Prostate gland (tissue), 2 donors: ENCODE measurements around the gene MAP9. TPM values are rescaled to one million over a fixed set of nuclear protein-coding genes. Genes with fewer than 3 reads are reported as not detected.
A peak's percentile ranks its signal among the peaks of the same experiment; 100 is the strongest.

Experiments used
- DNase-seq: peaks from one replicate; pipeline ENCODE4 v3.0.0-alpha.2; 2019; ENCODE audit warnings: low spot score
- H3K27ac ChIP-seq, 2 donors: fragments of 200-600 bp; sonication (generic); 2 replicates each; pipeline ENCODE4 v1.5.1; 2017 to 2019
- H3K27me3 ChIP-seq: fragments of 200-600 bp; sonication (generic); replicated peaks from 2 replicates; pipeline ENCODE4 v1.5.1; 2019; ENCODE audit not compliant: insufficient read depth
- H3K36me3 ChIP-seq, 2 donors: fragments of 200-600 bp; sonication (generic); 1 replicate in 1 of 2; 2 replicates in 1 of 2; pipeline versions ENCODE4 v1.5.1 to v1.8.1; 2017 to 2019
- H3K4me1 ChIP-seq: fragments of 200-600 bp; sonication (generic); replicated peaks from 2 replicates; pipeline ENCODE4 v1.5.1; 2019
- H3K4me3 ChIP-seq, 2 donors: fragments of 200-600 bp; sonication (generic); 2 replicates each; pipeline ENCODE4 v1.5.1; 2017 to 2019
- H3K9me3 ChIP-seq: fragments of 200-600 bp; sonication (generic); 2 replicates; pipeline ENCODE4 v1.5.1; 2017
- POLR2A ChIP-seq: fragments of 450-650 bp; IDR thresholded peaks from one replicate; pipeline ENCODE4 v1.6.1; 2016; ENCODE audit warnings: antibody characterized with exemption, mild to moderate bottlenecking
- POLR2AphosphoS5 ChIP-seq: sonication (generic); formaldehyde crosslinking; IDR thresholded peaks from one replicate; pipeline ENCODE4 v1.6.1; 2017; ENCODE audit warnings: antibody characterized with exemption
- WGBS: methylation state at CpG from one replicate; pipeline ENCODE4 v1.1.5; 2018; 5-methylcytosine and 5-hydroxymethylcytosine counted together
- intact Hi-C: fragments of 100-400 bp; cut with DNase I; formaldehyde crosslinking; loops from one replicate; pipeline ENCODE4 v1.14.2; 2022
- total RNA-seq, 2 donors: library from RNA; depleted of rRNA; stranded (reverse); fragments of >200 nt; gene quantifications; one replicate each; pipeline ENCODE4 v1.1.0, GENCODE V29; 2016
- TF ChIP-seq, protein P1 (sequence below), 4 experiments: fragments of 200-600 bp in 2 of 4; fragments of 450-650 bp in 2 of 4; sonication (generic) in 2 of 4; IDR thresholded peaks; 1 replicate in 3 of 4; 2 replicates in 1 of 4; pipeline ENCODE4 v1.5.1; 2016 to 2019; ENCODE audit warnings: antibody characterized with exemption in 4 of 4, mild to moderate bottlenecking in 2 of 4, moderate library complexity in 2 of 4

Gene MAP9
- total RNA-seq, 2 donors from 2014 or later, result 15.8 to 17.9 TPM

DNA sequence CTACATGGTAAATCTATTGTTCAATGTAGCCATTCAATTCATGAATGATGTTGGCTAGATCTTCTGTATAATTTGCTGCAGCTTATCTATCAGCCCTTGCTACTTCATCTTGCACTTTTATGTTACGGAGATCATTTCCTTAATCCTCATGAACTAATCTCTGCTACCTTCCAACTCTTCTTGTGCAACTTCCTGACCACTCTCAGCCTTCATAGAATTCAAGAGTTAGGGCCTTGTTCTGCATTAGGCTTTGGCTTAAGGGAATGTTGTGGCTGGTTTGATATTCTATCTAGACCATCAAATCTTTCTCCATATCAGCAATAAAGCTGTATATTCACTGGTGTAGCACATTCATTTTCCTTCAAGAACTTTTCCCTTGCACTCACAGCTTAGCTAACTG is 36.7 kb upstream of the MAP9 start:
- H3K4me3 ChIP-seq, result no peak overlapping the region
- no peak for TF ChIP-seq POLR2A
- no peak for TF ChIP-seq POLR2AphosphoS5
- TF ChIP-seq, protein P1, sequence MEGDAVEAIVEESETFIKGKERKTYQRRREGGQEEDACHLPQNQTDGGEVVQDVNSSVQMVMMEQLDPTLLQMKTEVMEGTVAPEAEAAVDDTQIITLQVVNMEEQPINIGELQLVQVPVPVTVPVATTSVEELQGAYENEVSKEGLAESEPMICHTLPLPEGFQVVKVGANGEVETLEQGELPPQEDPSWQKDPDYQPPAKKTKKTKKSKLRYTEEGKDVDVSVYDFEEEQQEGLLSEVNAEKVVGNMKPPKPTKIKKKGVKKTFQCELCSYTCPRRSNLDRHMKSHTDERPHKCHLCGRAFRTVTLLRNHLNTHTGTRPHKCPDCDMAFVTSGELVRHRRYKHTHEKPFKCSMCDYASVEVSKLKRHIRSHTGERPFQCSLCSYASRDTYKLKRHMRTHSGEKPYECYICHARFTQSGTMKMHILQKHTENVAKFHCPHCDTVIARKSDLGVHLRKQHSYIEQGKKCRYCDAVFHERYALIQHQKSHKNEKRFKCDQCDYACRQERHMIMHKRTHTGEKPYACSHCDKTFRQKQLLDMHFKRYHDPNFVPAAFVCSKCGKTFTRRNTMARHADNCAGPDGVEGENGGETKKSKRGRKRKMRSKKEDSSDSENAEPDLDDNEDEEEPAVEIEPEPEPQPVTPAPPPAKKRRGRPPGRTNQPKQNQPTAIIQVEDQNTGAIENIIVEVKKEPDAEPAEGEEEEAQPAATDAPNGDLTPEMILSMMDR (IDR thresholded peaks at IDR 0.05), result no peak
- intact Hi-C loops, result no loop called here
- no peaks in the 10 kb centered on the region for H3K36me3 ChIP-seq
- H3K4me1 ChIP-seq, result no peaks in the 10 kb centered on the region
- H3K27ac ChIP-seq, result no peak overlapping the region
- no peaks in the 10 kb centered on the region for H3K9me3 ChIP-seq
- no peak for DNase-seq
- no peaks in the 10 kb centered on the region for H3K27me3 ChIP-seq
- 85% methylated on average over 1 of the region's 1 CpG for WGBS

DNA sequence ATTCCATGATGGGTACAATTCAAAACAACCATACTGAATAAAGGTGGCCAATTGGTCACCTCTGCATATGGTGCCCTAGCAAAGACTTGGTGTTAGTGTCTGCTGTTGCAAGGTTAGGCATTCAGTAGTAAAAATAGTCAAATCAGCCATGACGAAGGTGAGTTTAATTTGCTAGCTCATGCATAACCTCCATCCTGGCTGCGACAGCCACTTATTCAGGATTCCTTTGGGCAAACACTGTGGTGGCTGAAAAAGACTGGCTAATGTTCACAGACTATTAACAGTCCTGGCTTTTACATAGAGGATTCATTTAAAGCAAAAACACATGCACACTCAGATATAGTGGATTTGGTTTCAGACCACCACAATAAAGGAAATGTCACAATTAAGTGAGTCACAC is 34.8 kb upstream of the MAP9 start:
- intact Hi-C loops, result no loop called here
- Histone ChIP-seq H3K4me3 (no peak overlapping the region), H3K27me3 (no peaks in the 10 kb centered on the region), H3K36me3 (no peaks in the 10 kb centered on the region), H3K4me1 (no peaks in the 10 kb centered on the region), H3K9me3 (no peaks in the 10 kb centered on the region), H3K27ac (no peak overlapping the region)
- DNase-seq, result no peak
- 71% methylated on average over 2 of the region's 2 CpGs for WGBS
- TF ChIP-seq POLR2A, result no peak
- TF ChIP-seq, protein P1 (IDR thresholded peaks at IDR 0.05), result no peak
- no peak for TF ChIP-seq POLR2AphosphoS5

DNA sequence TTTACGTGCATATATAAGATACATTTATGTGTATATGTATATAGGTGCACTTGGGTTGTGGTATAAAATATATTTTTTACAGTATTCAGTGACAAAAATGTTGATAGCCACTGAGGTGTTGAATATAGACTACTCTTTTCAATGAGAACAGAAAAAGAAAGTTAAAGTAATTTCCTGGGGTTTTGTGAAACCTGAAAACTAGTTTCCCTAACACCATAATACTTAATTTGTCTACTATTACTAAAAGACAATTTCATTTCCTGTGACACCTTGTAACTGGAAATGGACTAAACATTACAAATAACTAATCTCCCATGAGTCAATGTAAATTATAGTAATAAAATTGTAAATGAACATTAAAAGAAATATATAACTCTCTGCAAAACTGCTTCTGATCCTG is 32.0 kb upstream of the MAP9 start:
- Histone ChIP-seq H3K27ac (no peak overlapping the region), H3K27me3 (no peaks in the 10 kb centered on the region), H3K4me1 (peaks cover 4% of the 10 kb centered on the region), H3K9me3 (no peaks in the 10 kb centered on the region), H3K36me3 (no peaks in the 10 kb centered on the region), H3K4me3 (no peak overlapping the region)
- intact Hi-C loops, result loop anchor here (10.0 kb wide), 1 partner anchor 376 kb away; no protein-coding TSS in a partner anchor
- no peak for DNase-seq
- 88% methylated on average over 1 of the region's 1 CpG for WGBS
- no peak for TF ChIP-seq POLR2A
- no peak for TF ChIP-seq POLR2AphosphoS5
- TF ChIP-seq, protein P1 (IDR thresholded peaks at IDR 0.05), result no peak

DNA sequence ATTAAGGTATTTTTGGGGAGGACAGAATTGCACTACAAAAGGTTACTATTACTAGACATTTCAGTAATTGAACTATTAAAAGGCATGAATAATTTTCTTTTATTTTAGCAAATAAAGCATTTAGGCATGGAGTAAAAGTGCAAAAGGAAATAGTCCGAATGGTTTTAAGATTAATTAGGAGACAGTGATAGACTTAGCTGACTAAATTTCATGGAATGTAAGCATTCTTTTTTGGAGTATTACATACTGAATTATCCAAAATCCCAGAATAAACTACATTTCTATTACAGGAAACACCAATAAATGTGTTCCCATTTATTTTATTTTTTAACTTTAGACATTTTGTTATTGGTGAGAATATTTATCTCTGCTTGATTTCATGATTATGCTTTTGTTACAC is 30.7 kb upstream of the MAP9 start:
- DNase-seq, result no peak
- Histone ChIP-seq H3K27ac (no peak overlapping the region), H3K27me3 (no peaks in the 10 kb centered on the region), H3K4me1 (peaks cover 4% of the 10 kb centered on the region), H3K36me3 (no peaks in the 10 kb centered on the region), H3K4me3 (no peak overlapping the region), H3K9me3 (no peaks in the 10 kb centered on the region)
- TF ChIP-seq, protein P1 (IDR thresholded peaks at IDR 0.05), result no peak
- TF ChIP-seq POLR2AphosphoS5 (no peak), POLR2A (no peak)
- intact Hi-C loops, result loop anchor here (10.0 kb wide), 1 partner anchor 377 kb away; no protein-coding TSS in a partner anchor
- 72% methylated on average over 1 of the region's 1 CpG for WGBS

DNA sequence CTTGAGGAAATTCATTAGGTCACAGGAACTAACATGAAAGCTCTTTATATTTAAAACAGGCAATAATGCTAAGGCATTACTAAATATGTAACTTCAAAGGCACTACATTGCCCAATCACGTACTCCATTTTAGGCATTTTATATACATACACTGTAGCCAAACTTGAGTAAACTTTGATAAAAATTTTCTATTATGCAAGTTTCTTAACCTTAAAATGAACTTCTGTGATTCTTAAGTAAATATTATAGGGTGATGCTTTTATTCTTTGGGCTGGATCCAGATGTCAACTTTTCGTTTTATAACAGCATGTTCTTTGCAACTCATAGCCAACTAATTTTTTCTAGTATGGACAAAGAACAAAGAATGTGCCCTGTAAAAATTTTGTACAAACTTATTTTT is 28.3 kb upstream of the MAP9 start:
- Histone ChIP-seq H3K27me3 (no peaks in the 10 kb centered on the region), H3K27ac (peak overlapping the region in 1 of 2 donors; percentile 13), H3K9me3 (no peaks in the 10 kb centered on the region), H3K4me3 (no peak overlapping the region), H3K4me1 (peaks cover 4% of the 10 kb centered on the region), H3K36me3 (no peaks in the 10 kb centered on the region)
- intact Hi-C loops, result loop anchor here (2.0 to 10.0 kb wide), 2 partner anchors 380 to 550 kb away; no protein-coding TSS in a partner anchor
- peak; percentile 22 for DNase-seq
- peak; percentile 62 for TF ChIP-seq POLR2AphosphoS5
- TF ChIP-seq, protein P1 (IDR thresholded peaks at IDR 0.05), result no peak
- 12% methylated on average over 2 of the region's 2 CpGs for WGBS
